ENCODE measurements around the gene HS6ST2.

- TF ChIP-seq EZH2 (IDR thresholded peaks at IDR 0.05), result no peak
- no peak for TF ChIP-seq CTCF (IDR thresholded peaks at IDR 0.05 in 2 of 3, conservative IDR thresholded peaks at IDR 0.05 in 1 of 3; ENCODE audit: borderline replicate concordance in 1 of 3, insufficient read depth in 1 of 3, low read depth in 2 of 3, low read length in 2 of 3)
- no peak for TF ChIP-seq POLR2AphosphoS5 (IDR thresholded peaks at IDR 0.05; ENCODE audit: low read depth, low read length)
- TF ChIP-seq RAD21 (IDR thresholded peaks at IDR 0.05; ENCODE audit: low read depth), result no peak
Measured at GRCh38 chrX:132712350-132712749, 246.1 kb downstream of the HS6ST2 start.

All from HCT116 (cell line).